NCI-H2029 treated with DMSO at 0.1 percent for 48 hours (cell line): Measurements from ENCODE around the gene ANK3.
"Not testable (repeated sequence)": the region's sequence is repeated elsewhere in the genome, so short reads cannot be mapped to it uniquely, and the experiment has no call there.

ENCODE experiments used
- DNase-seq: peaks from one replicate; lab custom pipeline; 2025; lab: John Stamatoyannopoulos, UW

Gene ANK3

DNA sequence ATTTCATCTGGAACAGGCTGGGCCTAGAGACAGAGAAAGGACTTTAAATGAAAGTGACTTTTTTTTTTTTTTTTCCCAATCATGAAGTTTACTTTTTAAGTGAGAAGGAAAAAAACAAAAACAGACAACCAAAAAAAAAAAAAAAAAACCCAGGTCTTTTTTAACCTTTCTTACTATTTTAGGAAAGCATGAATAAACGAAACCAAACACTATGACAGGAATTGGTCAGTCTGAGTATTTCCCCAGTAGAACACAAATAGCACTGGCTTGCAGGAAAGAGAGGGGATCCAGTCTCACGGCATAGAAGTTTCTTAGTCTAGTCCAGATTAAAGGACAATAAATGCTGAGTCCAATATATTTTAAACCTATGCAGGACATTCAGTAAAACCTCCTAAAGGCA, 302.8 kb downstream of the ANK3 start:
- DNase-seq = no peak

DNA sequence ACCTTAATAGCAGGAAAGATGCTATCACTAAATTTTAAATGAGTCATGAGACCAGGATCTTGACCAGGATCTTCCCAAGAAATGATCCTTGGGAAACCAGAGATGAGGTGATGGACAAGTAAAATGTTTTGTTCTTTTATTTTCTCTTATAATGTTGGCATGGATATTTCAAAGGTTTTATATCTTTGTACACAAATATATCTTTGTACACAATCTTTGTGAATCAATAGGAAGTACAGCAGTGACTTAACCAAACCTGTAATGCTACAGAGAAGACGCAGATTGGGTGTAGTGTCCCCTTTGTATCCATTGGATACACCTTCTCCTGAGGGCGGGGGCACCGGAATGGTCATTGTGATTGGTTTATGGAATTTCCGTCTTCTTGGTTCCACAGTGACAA, 303.3 kb downstream of the ANK3 start:
- no peak for DNase-seq

- DNase-seq = peak; percentile 2
Measured at GRCh38 chr10:60082744-60083344, 306.8 kb downstream of the ANK3 start.

DNA sequence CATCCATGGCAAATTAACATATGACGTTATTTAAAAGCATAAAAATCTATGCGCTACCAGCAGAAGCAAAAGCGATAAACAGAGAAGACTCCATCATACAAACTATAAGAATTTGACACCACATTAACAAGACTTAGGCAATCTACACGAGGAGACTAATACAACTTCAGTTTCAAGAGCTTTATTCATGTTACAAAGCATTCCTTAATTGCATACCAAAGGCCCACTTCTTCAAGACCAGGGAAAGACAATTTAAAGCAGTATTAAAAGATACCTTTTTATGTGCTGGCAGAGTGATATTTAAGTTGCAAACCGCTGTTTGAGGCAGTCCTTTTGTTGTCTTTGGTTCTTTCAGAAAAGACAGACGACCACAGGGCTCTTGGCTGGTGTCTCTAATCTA, 307.3 kb downstream of the ANK3 start:
- no peak for DNase-seq

GRCh38 chr10:60073781-60074656, 315.7 kb downstream of the ANK3 start:
- no peak for DNase-seq

DNA sequence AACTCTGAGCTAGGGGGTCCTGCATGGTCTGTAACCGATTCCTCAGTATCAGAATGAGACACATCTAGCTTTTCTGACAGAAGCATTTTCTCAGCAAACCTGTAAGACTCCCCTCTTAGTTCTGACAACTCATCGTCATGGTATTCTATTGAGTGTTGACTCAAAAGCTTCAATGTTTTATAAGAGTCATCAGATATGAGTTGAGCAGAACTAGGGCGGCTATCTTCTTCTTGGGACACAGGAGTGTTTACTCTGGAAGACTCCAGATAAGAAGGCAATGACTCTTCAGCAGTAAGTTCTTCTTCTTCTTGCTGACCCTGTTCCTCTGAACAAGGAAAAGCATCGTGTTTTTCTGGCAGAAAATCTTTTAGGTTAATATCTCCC, 316.3 kb downstream of the ANK3 start:
- DNase-seq = no peak

- no peak for DNase-seq
Measured at GRCh38 chr10:60069311-60069710, 320.4 kb downstream of the ANK3 start.

DNA sequence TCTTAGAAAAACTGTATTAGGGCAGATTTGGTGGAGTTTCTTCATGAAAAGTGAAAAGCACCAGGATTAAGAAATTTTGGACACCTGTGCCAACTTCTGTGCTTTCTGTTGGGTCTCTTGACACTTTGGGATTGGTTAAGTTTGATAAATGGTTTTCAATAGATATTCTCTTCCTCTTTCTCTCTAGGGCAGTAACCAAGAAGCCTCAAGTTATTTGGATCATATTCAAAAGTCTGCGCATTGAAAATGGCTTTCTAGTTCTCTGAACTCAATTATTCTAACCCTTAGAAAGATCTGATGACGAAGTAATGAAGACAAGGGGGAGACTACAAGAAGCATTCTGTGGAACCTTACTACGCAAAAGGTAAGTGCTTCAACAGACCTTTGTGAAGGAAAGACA, 339.3 kb downstream of the ANK3 start:
- no peak for DNase-seq

DNA sequence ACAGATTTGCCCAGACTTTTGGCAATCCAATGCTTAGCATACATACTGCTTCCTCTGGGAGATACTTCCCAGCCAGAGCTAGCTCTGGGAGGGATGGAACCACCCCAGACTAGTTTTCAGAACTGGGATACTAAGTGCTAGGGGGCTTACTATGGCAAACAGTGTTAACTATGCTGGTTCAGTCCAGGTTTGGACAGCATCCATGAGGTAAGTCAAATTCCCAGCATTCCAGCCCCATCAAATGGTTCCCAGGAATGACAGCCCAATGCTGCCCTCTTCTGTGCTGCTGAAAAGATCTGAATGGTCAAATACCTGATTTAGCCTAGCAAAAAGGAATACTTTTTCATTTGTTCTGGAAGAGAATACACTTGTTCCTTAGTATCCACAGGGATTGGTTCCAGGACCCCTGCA, 341.6 kb downstream of the ANK3 start:
- DNase-seq = no peak

DNA sequence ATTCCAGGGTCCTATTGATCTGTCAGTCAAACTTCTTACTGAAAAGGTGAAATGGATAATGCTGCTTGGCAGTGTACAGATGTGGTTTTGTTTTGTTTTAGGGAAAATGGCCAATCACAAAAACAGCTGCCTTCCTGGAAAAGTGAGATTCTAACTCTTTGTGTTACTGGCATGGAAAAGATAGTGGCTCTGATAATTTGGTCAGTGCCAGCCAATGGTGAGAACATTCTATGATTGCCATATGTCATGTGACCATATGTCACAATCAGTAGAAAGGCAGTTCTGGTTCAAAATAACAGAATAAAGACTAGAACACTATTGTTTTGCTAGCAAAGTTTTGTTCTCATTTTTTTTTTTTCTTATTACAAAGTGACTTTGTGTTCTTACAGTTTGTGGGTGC, 344.1 kb downstream of the ANK3 start:
- DNase-seq = no peak

GRCh38 chr10:60044971-60045370, 344.7 kb downstream of the ANK3 start:
- no peak for DNase-seq

DNA sequence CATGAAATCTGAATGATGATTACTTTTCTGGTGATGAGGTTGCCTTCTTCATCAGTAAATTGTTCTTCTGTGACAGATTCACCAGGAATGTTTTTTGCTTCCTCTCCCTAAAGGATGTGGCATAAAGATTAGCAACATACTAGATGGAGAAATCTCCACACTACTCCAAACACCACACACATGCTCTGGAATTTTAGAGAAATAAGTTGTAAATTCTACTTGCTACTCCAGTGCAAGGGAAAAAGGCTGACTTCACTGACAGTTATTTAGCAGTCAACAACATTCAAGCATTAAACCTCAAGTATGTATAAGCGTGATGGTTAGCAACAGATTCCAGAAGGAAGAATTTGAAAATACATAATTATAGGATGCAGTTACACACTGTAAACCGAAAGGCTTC, 345.4 kb downstream of the ANK3 start:
- no peak for DNase-seq

DNA sequence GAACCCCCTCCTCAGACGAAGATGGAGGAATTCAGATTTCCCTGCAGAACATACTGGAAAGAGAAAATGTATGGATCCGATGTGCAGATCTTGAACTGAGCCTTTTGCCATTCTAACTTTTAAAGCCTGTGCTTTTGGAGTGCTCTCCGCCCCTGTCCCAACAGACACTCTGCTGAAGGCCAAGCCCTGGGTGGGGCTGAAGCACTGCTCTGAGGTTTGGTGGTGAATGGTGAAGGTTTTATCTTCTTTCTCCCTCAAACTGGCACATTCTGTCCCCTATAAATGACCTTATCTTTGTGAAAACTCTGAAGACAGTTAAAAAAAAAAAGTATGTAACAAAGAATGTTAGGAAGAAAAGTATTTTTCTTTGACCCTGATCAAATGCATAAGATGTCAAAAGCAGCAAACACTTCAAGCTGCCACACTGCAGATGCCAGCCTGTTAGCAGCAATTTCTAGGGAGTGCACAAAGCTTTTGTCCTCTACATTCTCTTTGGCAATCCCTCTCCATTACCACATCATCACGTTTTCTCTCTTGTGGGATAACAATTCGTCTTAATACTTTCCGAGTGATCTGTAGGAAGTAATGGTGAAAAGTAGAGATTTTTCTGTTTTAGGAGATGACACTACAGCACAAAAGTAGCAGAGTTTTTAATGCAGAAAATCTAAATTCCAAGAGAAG, 346.0 kb downstream of the ANK3 start:
- no peak for DNase-seq

- no peak for DNase-seq
Measured at GRCh38 chr10:60042914-60043313, 346.8 kb downstream of the ANK3 start.

DNA sequence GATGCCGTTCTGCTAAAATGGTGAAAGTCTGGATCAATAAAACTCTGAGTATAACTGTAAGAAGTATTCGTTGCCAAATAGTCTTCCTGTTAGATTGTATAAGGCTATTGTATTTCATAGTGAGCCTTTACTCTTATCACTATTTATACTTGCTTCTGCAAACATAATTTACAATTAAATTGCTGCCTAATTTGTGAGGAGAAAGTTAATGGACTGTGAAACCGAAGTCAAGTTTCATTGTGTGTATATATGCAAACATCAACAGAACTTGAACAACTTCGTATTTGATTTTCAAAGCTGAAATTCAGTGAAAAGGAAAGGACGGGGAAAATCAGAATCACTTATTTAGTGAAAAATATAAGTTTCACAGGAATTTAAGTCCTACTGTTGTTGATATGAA, 347.4 kb downstream of the ANK3 start:
- no peak for DNase-seq

DNA sequence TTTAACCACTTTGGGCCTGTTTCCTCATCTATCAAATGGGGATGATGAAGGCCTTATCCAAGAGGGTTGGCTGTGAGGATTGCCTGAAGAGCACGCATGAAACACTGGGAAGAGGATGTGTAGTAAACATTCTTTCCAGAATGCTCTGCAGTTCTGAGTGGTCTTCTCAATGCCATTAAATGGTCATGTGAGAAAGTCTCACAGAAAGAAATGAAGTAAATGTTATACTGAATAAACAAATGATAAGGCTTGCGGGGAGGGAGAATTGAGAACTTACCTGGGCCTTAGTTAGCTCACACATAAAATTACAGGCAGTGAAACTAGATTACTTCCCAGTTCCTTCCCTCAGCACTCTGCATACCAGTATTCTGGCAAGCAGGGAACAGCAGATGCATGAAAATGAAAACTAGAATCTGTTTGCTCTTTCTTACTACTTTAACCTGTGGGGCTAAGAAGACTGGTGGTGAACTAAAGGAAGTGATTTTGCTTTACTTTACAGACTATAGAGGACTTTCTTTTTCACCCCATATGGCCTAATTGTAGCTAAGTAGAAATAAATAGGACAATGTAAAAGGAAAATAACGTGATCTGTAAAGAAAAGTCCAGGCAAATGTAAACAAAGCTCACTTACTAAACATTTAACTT, 348.1 kb downstream of the ANK3 start:
- DNase-seq = no peak

- no peak for DNase-seq
Measured at GRCh38 chr10:60040014-60040662, 349.5 kb downstream of the ANK3 start.

GRCh38 chr10:60035984-60036383, 353.7 kb downstream of the ANK3 start:
- DNase-seq = no peak

DNA sequence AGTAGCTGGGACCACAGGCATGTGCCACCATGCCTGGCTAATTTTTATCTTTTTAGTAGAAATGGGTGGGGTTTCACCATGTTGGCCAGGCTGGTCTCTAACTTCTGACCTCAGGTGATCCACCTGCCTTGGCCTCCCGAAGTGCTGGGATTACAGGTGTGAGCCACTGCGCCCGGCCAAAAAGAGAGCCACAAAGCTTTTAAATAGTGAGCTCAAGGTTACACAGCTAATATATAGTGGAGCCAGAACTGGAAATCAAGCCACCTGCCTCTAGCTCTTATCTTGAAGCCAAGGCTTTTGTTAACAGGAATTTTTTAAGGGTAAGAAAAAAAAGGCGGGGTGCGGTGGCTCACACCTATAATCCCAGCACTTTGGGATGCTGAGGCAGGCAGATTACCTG, 354.3 kb downstream of the ANK3 start:
- DNase-seq = not testable (repeated sequence)

DNA sequence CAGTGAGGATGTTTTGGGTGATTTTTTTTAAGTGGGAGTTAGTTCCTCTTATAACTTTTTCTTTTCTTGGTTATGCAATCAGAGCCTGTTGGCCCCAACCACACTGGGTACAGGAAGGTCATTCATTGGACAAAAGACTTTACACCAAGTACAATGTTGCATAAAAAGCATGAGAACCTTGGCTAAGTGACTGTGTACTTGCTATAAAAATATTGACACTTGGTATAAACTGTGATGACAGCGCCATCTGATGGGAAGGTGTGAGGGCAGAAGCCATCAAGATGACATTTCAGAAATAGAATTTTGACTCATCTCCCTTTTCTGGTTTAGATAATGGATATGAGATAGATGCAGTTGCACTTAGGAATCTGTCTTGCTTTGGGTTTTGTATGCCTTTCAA, 357.0 kb downstream of the ANK3 start:
- peak; percentile 23 for DNase-seq

GRCh38 chr10:60031664-60032063, 358.0 kb downstream of the ANK3 start:
- DNase-seq = no peak

GRCh38 chr10:60031183-60031582, 358.5 kb downstream of the ANK3 start:
- no peak for DNase-seq
